CD4-positive, alpha-beta T cell treated with Interleukin-6 for 4 hours (primary cell): ENCODE data around the gene BAIAP2.
"Not testable (repeated sequence)": the region's sequence is repeated elsewhere in the genome, so short reads cannot be mapped to it uniquely, and the experiment has no call there.

Experiments
- DNase-seq: peaks from one replicate; pipeline ENCODE4 v3.0.0-alpha.2; 2020; ENCODE audit warnings: mixed read lengths

The BAIAP2 gene

DNA sequence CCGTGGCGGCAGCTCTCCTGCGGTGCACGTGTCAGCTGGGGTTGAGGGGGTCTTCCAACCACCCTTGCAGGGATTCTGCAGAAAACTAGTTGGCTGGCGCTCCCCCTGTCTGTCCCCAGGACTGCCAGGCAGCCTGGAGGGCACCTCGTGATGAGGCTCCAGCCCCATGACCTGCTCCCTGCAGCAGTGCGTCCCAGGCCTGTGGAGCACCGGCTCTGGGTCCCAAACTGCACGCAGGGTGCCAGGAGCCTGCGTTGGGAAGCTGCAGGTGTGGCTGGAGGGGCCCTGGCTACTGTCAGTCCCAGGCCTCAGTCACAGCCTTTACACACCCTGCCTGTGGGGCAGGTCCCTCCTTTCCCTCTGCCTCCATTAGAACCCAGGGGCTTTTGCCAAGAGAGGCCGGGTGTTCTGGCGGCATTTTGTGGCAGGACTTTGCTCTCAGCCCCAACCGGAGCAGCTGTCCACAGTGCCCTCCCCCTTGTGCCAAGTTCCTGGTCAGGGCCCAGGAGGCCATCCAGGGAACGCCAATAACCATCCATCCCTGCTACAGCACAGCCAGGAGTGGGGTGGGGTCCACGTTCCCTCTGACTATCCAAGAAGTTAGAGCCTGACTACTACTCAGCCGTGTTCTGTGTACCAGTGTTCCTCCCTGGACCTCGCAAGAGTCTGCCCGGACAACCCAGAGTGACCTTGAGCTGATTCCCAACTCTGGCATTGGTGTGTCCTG, 34.2 kb upstream of the BAIAP2 start:
- no peak for DNase-seq

DNA sequence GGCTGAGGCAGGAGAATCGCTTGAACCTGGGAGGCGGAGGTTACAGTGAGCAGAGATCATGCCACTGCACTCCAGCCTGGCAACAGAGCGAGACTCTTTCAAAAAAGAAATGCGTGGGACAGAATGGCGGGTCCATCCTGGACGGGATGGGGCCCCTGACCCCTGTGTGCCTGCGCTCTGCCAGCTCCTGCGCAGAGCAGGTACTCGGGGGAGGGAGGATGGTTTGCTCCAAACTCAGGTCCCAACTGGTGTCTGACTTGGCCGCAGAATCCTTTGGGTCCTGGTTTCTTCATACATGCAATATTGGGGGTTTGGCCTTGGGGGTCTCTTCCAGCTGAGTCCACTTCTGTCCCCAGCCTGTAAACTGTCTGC, 33.0 kb upstream of the BAIAP2 start:
- no peak for DNase-seq

DNA sequence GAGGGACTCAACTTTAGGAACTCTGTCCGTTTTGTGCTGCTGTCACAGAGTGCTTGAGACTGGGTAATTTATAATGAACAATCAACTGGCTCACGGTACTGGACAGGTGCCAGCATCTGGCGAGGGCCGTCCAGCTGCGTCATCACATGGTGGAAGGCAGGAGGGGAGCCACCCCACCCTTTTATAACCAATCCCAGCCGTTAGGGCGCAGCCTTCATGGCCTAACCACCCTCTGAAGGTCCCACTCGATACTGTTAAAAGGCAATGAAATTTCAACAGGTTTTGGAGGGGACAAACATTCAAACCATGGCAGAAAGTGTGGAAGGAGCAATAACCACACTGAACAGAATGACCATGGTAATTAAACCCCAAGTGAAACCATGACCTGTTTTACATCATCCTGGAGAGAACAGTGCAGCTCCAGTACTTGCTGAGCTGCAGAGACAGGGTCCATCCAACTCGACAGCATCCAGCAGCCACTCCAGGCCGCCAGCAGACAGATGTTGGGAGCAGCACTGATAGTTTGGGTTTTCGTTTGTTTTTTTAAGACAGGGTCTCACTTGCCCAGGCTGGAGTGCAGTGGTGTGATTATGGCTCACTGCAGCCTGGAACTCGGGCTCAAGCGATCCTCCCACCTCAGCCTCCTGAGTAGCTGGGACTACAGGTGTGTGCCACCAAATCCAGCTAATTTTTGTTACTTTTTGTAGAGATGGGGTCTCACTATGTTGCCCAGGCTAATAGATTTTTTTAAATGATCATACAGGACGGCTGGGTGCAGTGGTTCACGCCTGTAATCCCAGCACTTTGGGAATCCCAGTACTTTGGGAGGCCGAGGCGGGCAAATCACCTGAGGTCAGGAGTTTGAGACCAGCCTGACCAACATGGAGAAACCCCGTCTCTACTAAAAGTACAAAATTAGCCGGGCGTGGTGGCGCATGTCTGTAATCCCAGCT, 32.3 kb upstream of the BAIAP2 start:
- no peak for DNase-seq

DNA sequence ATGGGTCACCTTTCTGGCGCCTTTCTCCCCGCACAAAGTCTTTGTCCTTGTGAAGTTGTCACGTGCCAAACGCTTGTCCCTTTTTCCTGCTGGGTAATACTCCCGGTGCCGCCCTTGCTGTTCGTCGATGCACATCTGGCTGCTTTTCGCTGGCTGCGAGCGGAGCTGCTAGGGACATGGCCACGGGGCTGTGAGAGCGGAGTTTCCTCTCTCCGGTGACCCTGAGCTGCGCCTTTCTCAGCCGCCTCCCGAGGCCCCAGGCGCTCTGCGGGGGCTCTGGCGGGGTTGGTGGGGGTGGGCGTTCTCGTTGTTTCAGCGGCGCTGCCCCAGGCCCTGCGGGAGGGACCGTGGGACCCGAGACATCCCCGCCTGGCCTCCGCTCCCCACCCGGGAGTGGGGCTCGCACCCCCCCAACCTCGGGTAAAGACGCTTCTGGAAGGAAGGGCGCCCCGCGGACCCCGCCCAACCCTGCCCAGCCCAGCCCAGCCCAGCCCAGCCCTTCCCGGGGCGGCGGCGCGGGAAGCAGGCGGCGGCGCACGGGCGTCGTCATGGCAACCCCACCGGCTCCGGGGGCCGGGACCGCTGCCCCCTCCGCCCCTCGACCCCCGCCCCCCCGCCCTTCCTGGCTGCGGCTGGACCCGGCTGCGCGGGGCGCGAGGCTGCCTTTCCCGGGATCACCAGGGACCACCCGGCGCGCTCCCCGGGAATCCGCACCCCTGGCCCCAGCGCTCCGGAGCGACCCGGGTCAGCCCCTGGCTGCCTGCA, 31.1 kb upstream of the BAIAP2 start:
- DNase-seq, result peak; percentile 23

DNA sequence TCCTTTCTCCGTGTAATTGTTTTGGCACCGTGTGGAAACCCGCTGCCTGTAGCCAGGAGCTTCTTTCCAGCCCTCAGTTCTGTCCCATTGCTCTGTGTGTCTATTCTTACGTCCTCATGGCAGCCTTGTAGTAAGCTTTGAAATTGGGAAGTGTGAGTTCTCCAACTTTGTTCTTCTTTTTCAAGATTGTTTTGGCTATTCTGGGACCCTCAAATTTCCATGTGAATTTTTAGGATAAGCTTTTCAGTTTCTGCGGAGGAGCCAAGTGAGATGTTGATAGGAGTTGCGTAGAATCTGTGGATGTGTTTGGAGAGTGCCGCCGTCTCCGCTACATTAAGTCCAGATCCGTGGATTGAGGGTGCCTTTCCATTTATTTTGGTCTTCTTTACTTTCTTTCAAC, 28.1 kb upstream of the BAIAP2 start:
- DNase-seq, result no peak

GRCh38 chr17:81008140-81008539, 26.8 kb upstream of the BAIAP2 start:
- DNase-seq, result no peak

DNA sequence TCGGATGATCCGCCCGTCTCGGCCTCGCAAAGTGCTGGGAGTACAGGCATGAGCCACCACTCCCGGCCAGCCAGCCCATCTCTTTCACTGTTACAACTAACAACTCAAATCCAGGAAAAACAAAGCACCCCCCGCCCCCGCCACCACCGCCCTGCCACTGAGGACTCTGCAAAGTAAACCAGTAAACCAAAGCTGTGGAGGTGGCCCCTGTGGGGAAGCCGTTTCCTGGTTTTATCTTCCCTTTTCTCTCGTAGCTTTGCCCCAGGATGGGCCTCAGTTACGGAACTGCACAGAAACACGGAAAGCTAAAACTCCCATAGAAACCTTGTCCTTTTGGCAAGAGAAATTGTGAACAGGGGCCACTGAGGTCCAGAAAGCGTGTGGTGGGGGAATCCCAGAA, 25.8 kb upstream of the BAIAP2 start:
- no peak for DNase-seq

DNA sequence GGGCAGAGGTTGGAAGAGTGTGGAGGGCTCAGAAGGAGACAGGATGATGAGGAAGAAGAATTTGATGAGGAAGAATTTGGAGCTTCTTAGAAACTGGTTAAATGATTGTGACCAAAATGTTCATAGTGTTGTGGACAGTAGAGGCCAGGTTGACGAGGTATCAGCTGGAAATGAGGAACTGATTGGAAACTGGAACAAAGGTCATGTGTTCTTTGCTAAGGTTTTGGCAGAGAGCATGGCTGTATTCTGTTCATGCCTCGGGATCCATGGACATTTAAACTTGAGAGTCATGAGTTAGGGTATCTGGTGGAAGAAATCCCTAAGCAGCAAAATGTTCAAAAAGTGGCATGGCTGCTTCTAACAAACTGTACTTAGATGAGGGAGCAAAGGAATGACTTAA, 24.0 kb upstream of the BAIAP2 start:
- DNase-seq, result no peak

- DNase-seq, result no peak
Observed at GRCh38 chr17:81011951-81012350, 23.0 kb upstream of the BAIAP2 start.

DNA sequence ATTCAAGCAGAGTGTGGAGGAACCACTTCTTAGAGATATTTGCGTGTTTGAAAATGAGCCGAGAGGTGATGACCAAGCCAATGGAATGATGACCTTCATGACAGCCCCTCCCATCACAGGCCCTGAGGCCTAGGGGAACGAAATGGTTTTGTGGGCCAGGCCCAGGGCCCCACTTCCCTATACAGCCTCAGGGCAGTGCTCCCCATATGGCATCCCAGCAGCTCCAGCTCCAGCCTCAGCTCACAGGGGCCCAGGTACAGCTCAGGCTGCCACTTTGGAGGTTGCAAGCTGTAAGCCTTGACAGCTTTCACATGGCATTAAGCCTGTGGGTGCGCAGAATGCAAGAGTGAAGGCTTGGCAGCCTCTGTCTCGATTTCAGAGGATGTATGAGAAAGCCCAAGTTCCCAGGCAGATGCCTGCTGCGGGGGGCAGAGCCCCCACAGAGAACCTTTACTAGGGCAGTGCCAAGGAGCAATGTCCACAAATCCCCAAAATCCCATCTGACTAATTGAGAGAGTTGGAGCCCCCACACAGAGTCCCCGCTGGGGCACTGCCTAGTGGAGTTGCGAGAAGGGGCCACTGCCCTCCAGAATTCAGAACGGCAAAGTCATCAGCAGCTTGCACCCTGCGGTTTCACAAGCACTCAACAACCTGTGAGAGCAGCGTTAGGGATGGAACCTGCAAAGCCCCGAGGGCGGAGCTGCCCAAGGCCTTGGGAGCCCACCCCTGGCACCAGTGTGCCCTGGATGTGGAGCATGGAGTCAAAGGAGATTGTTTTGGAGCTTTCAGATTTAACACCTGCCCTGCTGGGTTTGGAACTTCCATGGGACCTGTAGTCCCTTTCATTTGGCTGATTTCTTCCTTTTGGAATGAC, 22.1 kb upstream of the BAIAP2 start:
- no peak for DNase-seq

DNA sequence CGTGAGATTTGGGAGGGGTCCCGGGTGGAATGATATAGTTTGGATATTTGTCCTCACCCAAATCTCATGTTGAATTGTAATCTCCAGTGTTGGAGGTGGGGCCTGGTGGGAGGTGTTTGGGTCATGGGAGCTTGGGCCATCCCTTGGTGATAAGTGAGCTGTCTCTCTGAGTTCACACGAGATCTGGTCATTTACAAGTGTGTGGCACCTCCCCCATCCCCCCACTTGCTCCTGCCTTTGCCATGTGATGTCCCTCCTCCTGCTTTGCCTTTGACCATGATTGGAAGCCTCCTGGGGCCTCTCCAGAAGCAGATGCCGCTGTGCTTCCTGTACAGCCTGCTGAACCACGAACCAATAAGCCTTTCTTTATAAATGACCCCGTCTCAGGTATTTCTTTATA, 21.3 kb upstream of the BAIAP2 start:
- no peak for DNase-seq

GRCh38 chr17:81015136-81015535, 19.8 kb upstream of the BAIAP2 start:
- no peak for DNase-seq

DNA sequence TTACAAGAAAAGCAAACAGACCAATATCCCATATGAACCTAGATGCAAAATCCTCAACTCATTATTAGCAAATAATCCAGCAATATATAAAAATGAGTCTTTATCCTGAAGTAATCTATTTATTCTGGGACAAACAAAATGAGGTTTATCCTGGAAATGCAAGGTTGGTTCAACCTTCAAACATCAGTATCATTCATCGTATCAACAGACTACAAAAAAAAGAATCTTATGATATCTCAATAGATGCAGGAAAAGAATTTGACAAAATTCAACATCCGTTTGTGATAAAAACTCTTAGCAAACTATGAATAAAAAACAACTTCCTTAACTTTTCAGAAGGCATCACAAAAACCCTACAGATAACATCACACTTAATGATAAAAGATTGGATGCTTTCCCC, 18.4 kb upstream of the BAIAP2 start:
- no peak for DNase-seq

- DNase-seq, result not testable (repeated sequence)
Observed at GRCh38 chr17:81017330-81017729, 17.6 kb upstream of the BAIAP2 start.

- DNase-seq, result peak; percentile 59
Observed at GRCh38 chr17:81018044-81018802, 16.7 kb upstream of the BAIAP2 start.

DNA sequence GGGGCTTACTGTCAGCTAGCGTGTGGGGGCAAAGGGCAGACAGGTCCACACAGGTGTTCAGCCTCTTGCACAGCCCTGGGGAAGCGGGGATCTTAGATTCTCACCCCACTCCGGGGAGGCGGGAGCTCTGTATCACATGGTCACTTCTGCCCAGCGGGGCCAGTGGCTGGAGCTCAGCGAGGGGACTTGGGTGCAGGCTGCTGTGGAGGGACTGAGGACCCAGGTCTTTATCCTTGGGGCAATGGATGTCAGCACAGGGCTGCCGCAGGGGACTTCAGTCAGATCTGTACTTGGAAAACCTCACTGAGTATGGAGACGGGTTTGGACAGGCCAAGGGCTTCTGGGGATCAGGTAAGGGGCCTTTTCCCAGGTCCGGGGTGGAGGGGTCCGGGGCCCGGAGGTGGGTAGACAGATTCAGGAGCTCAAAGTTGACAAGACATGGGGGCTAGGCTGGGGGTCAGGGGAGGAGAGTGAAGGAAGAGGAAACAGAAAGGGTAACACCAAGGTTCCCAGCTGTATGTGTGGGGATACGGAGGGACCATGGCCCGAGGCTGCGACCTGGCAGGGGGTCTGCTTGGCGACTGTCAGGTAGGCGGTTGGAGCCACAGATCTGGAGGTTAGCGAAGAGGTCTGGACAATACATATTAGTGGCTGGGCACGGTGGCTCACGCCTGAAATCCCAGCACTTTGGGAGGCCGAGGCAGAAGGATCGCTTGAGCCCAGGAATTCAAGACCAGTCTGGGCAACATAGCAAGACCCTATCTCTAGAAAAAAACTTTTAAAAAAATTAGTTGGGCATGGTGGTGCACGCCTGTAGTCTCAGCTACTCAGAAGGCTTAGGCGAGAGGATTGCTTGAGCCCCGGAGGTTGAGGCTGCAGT, 15.1 kb upstream of the BAIAP2 start:
- DNase-seq, result no peak

DNA sequence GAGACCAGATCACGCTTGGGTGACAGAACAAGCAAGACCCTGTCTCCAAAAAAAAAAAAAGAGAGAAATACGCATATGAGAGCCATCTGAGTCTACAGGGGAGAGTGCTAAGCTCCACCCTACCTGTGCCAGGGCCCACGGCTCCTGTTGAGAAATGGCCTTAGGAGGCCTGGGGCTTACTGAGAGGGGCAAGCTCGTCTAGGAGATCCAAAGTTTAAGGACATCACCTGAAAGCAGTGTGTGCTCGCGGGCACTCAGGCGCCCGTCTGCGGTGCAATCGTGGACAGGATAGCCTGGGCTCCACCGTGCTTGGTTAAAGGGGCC, 14.5 kb upstream of the BAIAP2 start:
- no peak for DNase-seq

- no peak for DNase-seq
Observed at GRCh38 chr17:81020767-81021497, 14.0 kb upstream of the BAIAP2 start.

DNA sequence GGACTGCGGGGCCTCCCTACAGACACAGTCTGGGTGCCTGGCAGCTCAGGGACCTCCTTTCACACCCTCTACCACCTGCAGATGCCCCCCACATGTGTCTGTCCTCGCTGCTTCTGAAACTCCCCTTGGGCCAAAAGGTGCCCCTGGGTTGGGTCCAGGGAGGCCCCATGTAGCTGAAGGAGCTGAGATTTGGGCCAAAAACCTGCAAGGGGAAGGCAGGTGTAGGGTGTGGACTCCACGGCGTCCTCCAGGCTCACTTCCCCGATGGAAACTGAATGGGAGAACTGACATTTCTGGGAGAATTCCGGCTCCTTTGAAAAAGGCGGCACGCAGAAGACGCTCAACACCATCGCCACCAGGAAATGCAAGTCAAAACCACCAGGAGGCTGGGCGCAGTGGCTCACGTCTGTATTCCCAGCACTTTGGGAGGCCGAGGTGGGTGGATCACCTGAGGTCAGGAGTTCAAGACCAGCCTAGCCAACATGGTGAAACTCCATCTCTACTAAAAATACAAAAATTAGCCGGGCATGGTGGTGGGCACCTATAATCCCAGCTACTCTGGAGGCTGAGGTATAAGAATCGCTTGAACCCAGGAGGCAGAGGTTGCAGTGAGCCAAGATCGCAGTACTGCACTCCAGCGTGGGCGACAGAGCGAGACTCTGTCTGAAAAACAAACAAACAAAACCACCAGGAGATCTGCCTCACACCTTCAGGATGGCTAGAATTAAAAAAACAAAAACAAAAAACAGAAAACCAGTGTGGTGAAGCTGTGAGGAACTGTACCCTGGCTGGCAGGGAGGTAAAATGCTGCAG, 13.2 kb upstream of the BAIAP2 start:
- no peak for DNase-seq
